Ovary (tissue), 3 donors: Measurements from ENCODE around the gene MAGEA8.

Experiments used
- POLR2A ChIP-seq: fragments of 450-650 bp; IDR thresholded peaks from one replicate; pipeline ENCODE4 v1.6.1; 2017; ENCODE audit warnings: antibody characterized with exemption, mild to moderate bottlenecking, moderate library complexity
- TF ChIP-seq, protein P1 (sequence below), 3 donors: fragments of 450-650 bp in 2 of 3; fragments of 200-600 bp in 1 of 3; IDR thresholded peaks; one replicate each; pipeline versions ENCODE4 v1.5.1 to v1.8.0; 2016 to 2022; ENCODE audit warnings: antibody characterized with exemption in 3 of 3, mild to moderate bottlenecking in 1 of 3
- donor health status: DM: no; HTN: no; CAD: no.

GRCh38 chrX:149881081-149881711 lies at the start of gene MAGEA8:
- TF ChIP-seq, protein P1, sequence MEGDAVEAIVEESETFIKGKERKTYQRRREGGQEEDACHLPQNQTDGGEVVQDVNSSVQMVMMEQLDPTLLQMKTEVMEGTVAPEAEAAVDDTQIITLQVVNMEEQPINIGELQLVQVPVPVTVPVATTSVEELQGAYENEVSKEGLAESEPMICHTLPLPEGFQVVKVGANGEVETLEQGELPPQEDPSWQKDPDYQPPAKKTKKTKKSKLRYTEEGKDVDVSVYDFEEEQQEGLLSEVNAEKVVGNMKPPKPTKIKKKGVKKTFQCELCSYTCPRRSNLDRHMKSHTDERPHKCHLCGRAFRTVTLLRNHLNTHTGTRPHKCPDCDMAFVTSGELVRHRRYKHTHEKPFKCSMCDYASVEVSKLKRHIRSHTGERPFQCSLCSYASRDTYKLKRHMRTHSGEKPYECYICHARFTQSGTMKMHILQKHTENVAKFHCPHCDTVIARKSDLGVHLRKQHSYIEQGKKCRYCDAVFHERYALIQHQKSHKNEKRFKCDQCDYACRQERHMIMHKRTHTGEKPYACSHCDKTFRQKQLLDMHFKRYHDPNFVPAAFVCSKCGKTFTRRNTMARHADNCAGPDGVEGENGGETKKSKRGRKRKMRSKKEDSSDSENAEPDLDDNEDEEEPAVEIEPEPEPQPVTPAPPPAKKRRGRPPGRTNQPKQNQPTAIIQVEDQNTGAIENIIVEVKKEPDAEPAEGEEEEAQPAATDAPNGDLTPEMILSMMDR (IDR thresholded peaks at IDR 0.05) = no peak
- no peak for TF ChIP-seq POLR2A
